ENCODE measurements around the gene PCSK6. TPM values are rescaled to one million over a fixed set of nuclear protein-coding genes. Genes with fewer than 3 reads are reported as not detected.

Gene PCSK6
- total RNA-seq, 2 experiments from 2014 or later, result 0.57 TPM; not detected in 1

GRCh38 chr15:101401286-101401685 is 88.2 kb downstream of the PCSK6 start:
- no peaks in the 10 kb centered on the region for H3K36me3 ChIP-seq (ENCODE audit: insufficient read depth, low read length)
- no peaks in the 10 kb centered on the region for H3K4me1 ChIP-seq (ENCODE audit: insufficient read depth, low read length, poor library complexity, severe bottlenecking)
- BruUV-seq (replicated peaks), result no TSS peak
- ChIA-PET CTCF (ENCODE audit: unreplicated experiment) (no interaction called here), POLR2A (no interaction called here)
- H3K4me3 ChIP-seq (ENCODE audit: low read depth, low read length, poor library complexity, severe bottlenecking), result no peak overlapping the region
- H3K9me2 ChIP-seq (ENCODE audit: insufficient read depth, low read length), result no peaks in the 10 kb centered on the region
- no peak overlapping the region for H2AFZ ChIP-seq (ENCODE audit: low read length)
- H4K20me1 ChIP-seq (ENCODE audit: insufficient read depth, low read length), result no peaks in the 10 kb centered on the region
- no peak overlapping the region for H3K4me2 ChIP-seq (ENCODE audit: low read length)
- intact Hi-C loops (cut with micrococcal nuclease; ENCODE audit: unreplicated experiment), result no loop called here
- TF ChIP-seq EZH2phosphoT487 (IDR thresholded peaks at IDR 0.05; ENCODE audit: borderline replicate concordance, low read depth, low read length), result no peak
- TF ChIP-seq, protein P1, sequence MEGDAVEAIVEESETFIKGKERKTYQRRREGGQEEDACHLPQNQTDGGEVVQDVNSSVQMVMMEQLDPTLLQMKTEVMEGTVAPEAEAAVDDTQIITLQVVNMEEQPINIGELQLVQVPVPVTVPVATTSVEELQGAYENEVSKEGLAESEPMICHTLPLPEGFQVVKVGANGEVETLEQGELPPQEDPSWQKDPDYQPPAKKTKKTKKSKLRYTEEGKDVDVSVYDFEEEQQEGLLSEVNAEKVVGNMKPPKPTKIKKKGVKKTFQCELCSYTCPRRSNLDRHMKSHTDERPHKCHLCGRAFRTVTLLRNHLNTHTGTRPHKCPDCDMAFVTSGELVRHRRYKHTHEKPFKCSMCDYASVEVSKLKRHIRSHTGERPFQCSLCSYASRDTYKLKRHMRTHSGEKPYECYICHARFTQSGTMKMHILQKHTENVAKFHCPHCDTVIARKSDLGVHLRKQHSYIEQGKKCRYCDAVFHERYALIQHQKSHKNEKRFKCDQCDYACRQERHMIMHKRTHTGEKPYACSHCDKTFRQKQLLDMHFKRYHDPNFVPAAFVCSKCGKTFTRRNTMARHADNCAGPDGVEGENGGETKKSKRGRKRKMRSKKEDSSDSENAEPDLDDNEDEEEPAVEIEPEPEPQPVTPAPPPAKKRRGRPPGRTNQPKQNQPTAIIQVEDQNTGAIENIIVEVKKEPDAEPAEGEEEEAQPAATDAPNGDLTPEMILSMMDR (conservative IDR thresholded peaks at IDR 0.05; ENCODE audit: low read length), result no peak
- H3K79me2 ChIP-seq (ENCODE audit: insufficient read depth, low read depth, low read length), result no peaks in the 10 kb centered on the region
- no peak overlapping the region for H3K27ac ChIP-seq (ENCODE audit: low read depth, low read length, poor library complexity, severe bottlenecking)
- DNase-seq (ENCODE audit: low spot score), result no peak
- no peaks in the 10 kb centered on the region for H3K9me3 ChIP-seq (ENCODE audit: low read length)

DNA sequence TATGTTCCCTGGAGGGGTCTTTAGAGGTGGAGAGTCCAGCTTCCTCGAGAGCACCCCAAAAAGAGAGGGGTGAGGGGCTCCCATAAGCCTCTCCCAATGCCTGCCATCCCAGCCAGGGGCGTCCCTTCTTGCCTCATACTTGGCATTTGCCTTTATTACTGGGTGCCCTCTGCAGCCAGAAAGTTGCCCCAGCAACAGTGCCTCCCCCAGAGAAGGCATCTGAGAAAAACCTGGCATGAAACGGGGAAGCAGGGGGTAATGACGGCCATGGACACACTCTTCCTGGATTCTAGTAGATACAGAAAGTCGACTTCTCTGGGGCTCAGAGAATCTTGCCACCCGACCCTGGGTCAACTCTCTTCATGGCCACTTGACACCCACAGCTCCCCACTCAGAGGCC is 90.1 kb downstream of the PCSK6 start:
- H3K36me3 ChIP-seq (ENCODE audit: insufficient read depth, low read length), result no peaks in the 10 kb centered on the region
- POLR2A ChIA-PET, result interaction anchor here (1.0 kb wide), 1 partner anchor 18 kb away, joined by 3 read pairs; no protein-coding TSS in a partner anchor
- no peak for TF ChIP-seq EZH2phosphoT487 (IDR thresholded peaks at IDR 0.05; ENCODE audit: borderline replicate concordance, low read depth, low read length)
- TF ChIP-seq, protein P1 (conservative IDR thresholded peaks at IDR 0.05; ENCODE audit: low read length), result no peak
- H3K9me3 ChIP-seq (ENCODE audit: low read length), result no peaks in the 10 kb centered on the region
- no peak overlapping the region for H3K4me2 ChIP-seq (ENCODE audit: low read length)
- H2AFZ ChIP-seq (ENCODE audit: low read length), result no peak overlapping the region
- no peak overlapping the region for H3K27ac ChIP-seq (ENCODE audit: low read depth, low read length, poor library complexity, severe bottlenecking)
- no peak for DNase-seq (ENCODE audit: low spot score)
- H4K20me1 ChIP-seq (ENCODE audit: insufficient read depth, low read length), result no peaks in the 10 kb centered on the region
- intact Hi-C loops (cut with micrococcal nuclease; ENCODE audit: unreplicated experiment), result no loop called here
- H3K79me2 ChIP-seq (ENCODE audit: insufficient read depth, low read depth, low read length), result no peaks in the 10 kb centered on the region
- no peak overlapping the region for H3K4me3 ChIP-seq (ENCODE audit: low read depth, low read length, poor library complexity, severe bottlenecking)
- no TSS peak for BruUV-seq (replicated peaks)
- no peaks in the 10 kb centered on the region for H3K9me2 ChIP-seq (ENCODE audit: insufficient read depth, low read length)
- CTCF ChIA-PET (ENCODE audit: unreplicated experiment), result no interaction called here
- no peaks in the 10 kb centered on the region for H3K4me1 ChIP-seq (ENCODE audit: insufficient read depth, low read length, poor library complexity, severe bottlenecking)

DNA sequence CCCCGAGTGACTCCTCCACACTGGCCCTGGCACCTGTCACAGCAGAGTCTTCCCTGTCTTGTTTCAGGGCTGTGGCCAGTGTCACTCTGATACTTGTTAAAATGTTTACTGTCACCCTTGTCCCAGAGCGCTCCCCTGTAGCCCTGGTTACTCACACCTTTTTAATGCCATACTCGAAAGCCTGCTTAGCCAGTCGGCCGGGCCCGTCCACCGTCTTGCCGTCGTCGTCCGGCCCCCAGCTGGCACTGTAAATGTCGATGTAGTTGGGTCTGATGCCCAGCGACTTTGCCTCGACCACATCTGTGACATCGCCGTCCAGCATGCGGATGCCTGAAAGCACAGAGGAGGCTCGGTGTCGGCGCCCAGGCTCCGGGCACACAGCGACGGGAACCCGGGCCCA is 91.3 kb downstream of the PCSK6 start:
- CTCF ChIA-PET (ENCODE audit: unreplicated experiment), result no interaction called here
- Histone ChIP-seq H2AFZ (ENCODE audit: low read length) (no peak overlapping the region), H3K79me2 (ENCODE audit: insufficient read depth, low read depth, low read length) (no peaks in the 10 kb centered on the region), H3K9me3 (ENCODE audit: low read length) (no peaks in the 10 kb centered on the region), H3K4me3 (ENCODE audit: low read depth, low read length, poor library complexity, severe bottlenecking) (no peak overlapping the region), H3K4me2 (ENCODE audit: low read length) (no peak overlapping the region), H3K36me3 (ENCODE audit: insufficient read depth, low read length) (no peaks in the 10 kb centered on the region), H4K20me1 (ENCODE audit: insufficient read depth, low read length) (no peaks in the 10 kb centered on the region), H3K27ac (ENCODE audit: low read depth, low read length, poor library complexity, severe bottlenecking) (no peak overlapping the region), H3K9me2 (ENCODE audit: insufficient read depth, low read length) (no peaks in the 10 kb centered on the region), H3K4me1 (ENCODE audit: insufficient read depth, low read length, poor library complexity, severe bottlenecking) (no peaks in the 10 kb centered on the region)
- intact Hi-C loops (cut with micrococcal nuclease; ENCODE audit: unreplicated experiment), result no loop called here
- DNase-seq (ENCODE audit: low spot score), result no peak
- no TSS peak for BruUV-seq (replicated peaks)
- POLR2A ChIA-PET, result no interaction called here
- no peak for TF ChIP-seq EZH2phosphoT487 (IDR thresholded peaks at IDR 0.05; ENCODE audit: borderline replicate concordance, low read depth, low read length)
